Measurements from ENCODE around the gene WDR43.

WDR43 gene

DNA sequence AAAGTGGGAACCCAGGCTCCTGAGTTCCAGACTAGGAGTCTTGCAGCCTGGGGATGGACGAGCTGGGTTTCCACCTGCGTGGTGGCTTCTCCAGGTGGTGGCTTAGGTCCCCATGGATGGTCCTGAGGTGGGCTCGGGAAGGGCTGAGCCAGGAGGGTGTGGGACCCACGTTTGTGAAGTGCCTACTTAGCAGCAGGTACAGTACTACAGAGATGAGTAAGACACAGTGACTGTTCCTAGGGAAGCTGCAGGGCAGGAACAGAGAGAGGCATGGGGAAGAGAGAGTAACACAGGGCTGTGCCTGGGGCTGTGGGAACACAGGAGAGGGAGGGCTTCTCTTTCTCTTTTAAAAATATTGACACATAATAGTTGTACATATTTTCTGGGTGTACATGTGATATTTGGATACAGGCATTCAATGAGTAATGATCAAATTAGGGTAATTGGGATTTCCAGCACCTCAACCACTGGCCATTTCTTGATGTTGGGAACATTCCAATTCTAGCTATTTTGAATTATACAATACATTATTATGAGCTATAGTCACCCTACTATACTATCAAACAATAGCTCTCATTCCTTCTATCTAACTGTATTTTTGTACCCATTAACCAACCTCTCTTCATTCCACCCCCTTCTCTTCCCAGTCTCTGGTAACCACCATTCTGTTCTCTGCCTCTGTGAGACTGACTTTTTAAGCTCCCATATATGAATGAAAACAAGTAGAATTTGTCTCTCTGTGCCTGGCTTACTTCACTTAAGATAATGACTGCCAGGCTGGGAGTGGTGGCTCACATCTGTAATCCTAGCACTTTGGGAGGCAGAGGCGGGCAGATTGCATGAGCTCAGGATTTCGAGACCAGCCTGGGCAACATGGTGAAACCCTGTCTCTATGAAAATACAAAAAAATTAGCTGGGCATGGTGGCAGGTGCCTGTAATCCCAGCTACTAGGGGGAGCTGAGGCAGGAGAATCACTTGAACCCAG is 101.6 kb downstream of the WDR43 start:
- no peak for DNase-seq

GRCh38 chr2:28997237-28997846 is 102.9 kb downstream of the WDR43 start:
- DNase-seq, result no peak

Data from T-helper 9 cell (primary cell).